ENCODE measurements around the gene EI24. TPM values are rescaled to one million over a fixed set of nuclear protein-coding genes. Genes with fewer than 3 reads are reported as not detected.

Gene EI24
- total and polyA plus RNA-seq, 9 of the 15 experiments (the other 6 are each of a cell fraction or from before 2014, with no cell fraction given), result 50.4 to 260 (median 168) TPM

GRCh38 chr11:125566235-125566634 lies 3.0 kb upstream of the EI24 start:
- no peaks in the 10 kb centered on the region for H4K20me1 ChIP-seq (replicated peaks; ENCODE audit: control insufficient read depth, insufficient read depth, low read length)
- 0 out of 3 replicates have a peak, but pooled peaks cover 5% of the 10 kb centered on the region for H3K36me3 ChIP-seq (ENCODE audit: control insufficient read depth, insufficient read depth, low read length)
- peaks cover 24% of the 10 kb centered on the region for H3K79me2 ChIP-seq (ENCODE audit: control insufficient read depth, insufficient read depth, low read length)
- H3K9me1 ChIP-seq (ENCODE audit: control insufficient read depth, insufficient read depth, low read length), result no peaks in the 10 kb centered on the region
- POLR2A ChIA-PET, result no interaction called here
- H2AFZ ChIP-seq (ENCODE audit: low read depth, low read length), result no peak overlapping the region
- ATAC-seq (no peak), FAIRE-seq (no peak), DNase-seq (ENCODE audit: extremely low read depth in 1 of 4, low spot score in 3 of 4) (no peak)
- H3K4me2 ChIP-seq (ENCODE audit: insufficient read depth, low read length), result no peak overlapping the region
- in situ Hi-C loops (cut with MboI) (no loop called here), intact Hi-C loops (cut with micrococcal nuclease) (no loop called here)
- peaks cover 17 to 19% of the 10 kb centered on the region in 2 experiments; a peak in 4 of 5 replicates for H3K4me1 ChIP-seq (replicated peaks in 1 of 2; ENCODE audit: control insufficient read depth in 2 of 2, insufficient read depth in 2 of 2, low read length in 2 of 2)
- no TSS peak for BruUV-seq (replicated peaks)
- H3K9ac ChIP-seq (ENCODE audit: insufficient read depth in 1 of 2, low read depth in 2 of 2, low read length in 2 of 2), result no peak overlapping the region
- 97% methylated on average over 4 of the region's 4 CpGs for WGBS (ENCODE audit: insufficient coverage, low coverage, missing lambda C conversion rate)
- CTCF ChIA-PET (ENCODE audit: low intra/inter-chr PET ratio), result no interaction called here
- H3K27me3 ChIP-seq (ENCODE audit: control insufficient read depth in 2 of 2, insufficient read depth in 2 of 2, low read length in 2 of 2), result no peaks in the 10 kb centered on the region
- no peak overlapping the region for H3K4me3 ChIP-seq
- H3K9me3 ChIP-seq (replicated peaks; ENCODE audit: control insufficient read depth, insufficient read depth, low read depth, low read length), result no peaks in the 10 kb centered on the region
- H3K27ac ChIP-seq (ENCODE audit: extremely low read depth, low read depth, low read length), result no peak overlapping the region
- TF ChIP-seq MYBL2 (IDR thresholded peaks at IDR 0.05; ENCODE audit: low read depth) (no peak), MYBL2 (CRISPR knock-in tag; IDR thresholded peaks at IDR 0.05; ENCODE audit: borderline replicate concordance) (no peak), ETV6 (IDR thresholded peaks at IDR 0.05; ENCODE audit: borderline replicate concordance in 1 of 2, low read depth in 2 of 2, low read length in 1 of 2) (no peak), ETV6 (CRISPR knock-in tag; IDR thresholded peaks at IDR 0.05; ENCODE audit: borderline replicate concordance) (no peak), PHF8 (IDR thresholded peaks at IDR 0.05; ENCODE audit: borderline replicate concordance, low read length) (no peak), FOXJ2 (tag; IDR thresholded peaks at IDR 0.05) (no peak), THAP12 (CRISPR knock-in tag; IDR thresholded peaks at IDR 0.05) (no peak), STAG1 (CRISPR knock-in tag; IDR thresholded peaks at IDR 0.05; ENCODE audit: borderline replicate concordance) (no peak), ARID1B (IDR thresholded peaks at IDR 0.05) (no peak), NCOA2 (IDR thresholded peaks at IDR 0.05; ENCODE audit: partially characterized antibody in 2 of 2) (no peak)
- TF ChIP-seq, protein P1, sequence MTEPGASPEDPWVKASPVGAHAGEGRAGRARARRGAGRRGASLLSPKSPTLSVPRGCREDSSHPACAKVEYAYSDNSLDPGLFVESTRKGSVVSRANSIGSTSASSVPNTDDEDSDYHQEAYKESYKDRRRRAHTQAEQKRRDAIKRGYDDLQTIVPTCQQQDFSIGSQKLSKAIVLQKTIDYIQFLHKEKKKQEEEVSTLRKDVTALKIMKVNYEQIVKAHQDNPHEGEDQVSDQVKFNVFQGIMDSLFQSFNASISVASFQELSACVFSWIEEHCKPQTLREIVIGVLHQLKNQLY (CRISPR knock-in tag; conservative IDR thresholded peaks at IDR 0.05), result no peak
